ENCODE data around the gene SLC25A44.

SLC25A44 gene

GRCh38 chr1:156233426-156234127, 39.7 kb downstream of the SLC25A44 start:
- Histone ChIP-seq H3K4me2 (ENCODE audit: low read length) (no peak overlapping the region), H4K20me1 (ENCODE audit: control insufficient read depth, insufficient read depth, low read depth, low read length) (no peaks in the 10 kb centered on the region), H3K9me3 (ENCODE audit: control insufficient read depth, insufficient read depth, low read length) (no peaks in the 10 kb centered on the region), H3K27me3 (ENCODE audit: control insufficient read depth, low read length) (no peaks in the 10 kb centered on the region), H3K79me2 (ENCODE audit: control insufficient read depth, low read length) (no peaks in the 10 kb centered on the region), H3K4me1 (ENCODE audit: control insufficient read depth, low read length) (no peaks in the 10 kb centered on the region), H3K27ac (ENCODE audit: low read depth, low read length) (no peak overlapping the region), H3K9me2 (replicated peaks; ENCODE audit: control insufficient read depth, low read length) (no peaks in the 10 kb centered on the region), H3F3A (ENCODE audit: control insufficient read depth, insufficient read depth) (no peaks in the 10 kb centered on the region), H3K4me3 (ENCODE audit: low read length) (no peak overlapping the region), H3K36me3 (ENCODE audit: control insufficient read depth, low read length) (peaks cover 38% of the 10 kb centered on the region)
- TF ChIP-seq EZH2phosphoT487 (IDR thresholded peaks at IDR 0.05; ENCODE audit: borderline replicate concordance, low read length) = no peak
- no peak for TF ChIP-seq CTCF (IDR thresholded peaks at IDR 0.05; ENCODE audit: low read depth, low read length, poor library complexity, severe bottlenecking)

- no peaks in the 10 kb centered on the region for H4K20me1 ChIP-seq (ENCODE audit: control insufficient read depth, insufficient read depth, low read depth, low read length)
- TF ChIP-seq CTCF (IDR thresholded peaks at IDR 0.05; ENCODE audit: low read depth, low read length, poor library complexity, severe bottlenecking) (no peak), EZH2phosphoT487 (IDR thresholded peaks at IDR 0.05; ENCODE audit: borderline replicate concordance, low read length) (no peak)
- no peaks in the 10 kb centered on the region for H3K9me3 ChIP-seq (ENCODE audit: control insufficient read depth, insufficient read depth, low read length)
- peaks cover 4% of the 10 kb centered on the region; the same call in 1 of the 2 replicates for H3K4me1 ChIP-seq (ENCODE audit: control insufficient read depth, low read length)
- no peak overlapping the region for H3K4me2 ChIP-seq (ENCODE audit: low read length)
- H3K36me3 ChIP-seq (ENCODE audit: control insufficient read depth, low read length) = peaks cover 46% of the 10 kb centered on the region
- H3K27me3 ChIP-seq (ENCODE audit: control insufficient read depth, low read length) = no peaks in the 10 kb centered on the region
- no peak overlapping the region for H3K4me3 ChIP-seq (ENCODE audit: low read length)
- no peaks in the 10 kb centered on the region for H3K9me2 ChIP-seq (replicated peaks; ENCODE audit: control insufficient read depth, low read length)
- no peak overlapping the region for H3K27ac ChIP-seq (ENCODE audit: low read depth, low read length)
- no peaks in the 10 kb centered on the region for H3K79me2 ChIP-seq (ENCODE audit: control insufficient read depth, low read length)
- no peaks in the 10 kb centered on the region for H3F3A ChIP-seq (ENCODE audit: control insufficient read depth, insufficient read depth)
Measured at GRCh38 chr1:156236164-156236563, 42.3 kb downstream of the SLC25A44 start.

- H3K79me2 ChIP-seq (ENCODE audit: control insufficient read depth, low read length) = no peaks in the 10 kb centered on the region
- H3F3A ChIP-seq (ENCODE audit: control insufficient read depth, insufficient read depth) = no peaks in the 10 kb centered on the region
- no peak overlapping the region for H3K4me3 ChIP-seq (ENCODE audit: low read length)
- H3K9me3 ChIP-seq (ENCODE audit: control insufficient read depth, insufficient read depth, low read length) = no peaks in the 10 kb centered on the region
- TF ChIP-seq EZH2phosphoT487 (IDR thresholded peaks at IDR 0.05; ENCODE audit: borderline replicate concordance, low read length) = no peak
- no peak for TF ChIP-seq CTCF (IDR thresholded peaks at IDR 0.05; ENCODE audit: low read depth, low read length, poor library complexity, severe bottlenecking)
- H4K20me1 ChIP-seq (ENCODE audit: control insufficient read depth, insufficient read depth, low read depth, low read length) = no peaks in the 10 kb centered on the region
- peaks cover 46% of the 10 kb centered on the region for H3K36me3 ChIP-seq (ENCODE audit: control insufficient read depth, low read length)
- no peaks in the 10 kb centered on the region for H3K27me3 ChIP-seq (ENCODE audit: control insufficient read depth, low read length)
- H3K4me1 ChIP-seq (ENCODE audit: control insufficient read depth, low read length) = peaks cover 9% of the 10 kb centered on the region; the same call in 1 of the 2 replicates
- no peaks in the 10 kb centered on the region for H3K9me2 ChIP-seq (replicated peaks; ENCODE audit: control insufficient read depth, low read length)
- no peak overlapping the region for H3K4me2 ChIP-seq (ENCODE audit: low read length)
- no peak overlapping the region for H3K27ac ChIP-seq (ENCODE audit: low read depth, low read length)
Measured at GRCh38 chr1:156238248-156238647, 44.3 kb downstream of the SLC25A44 start.

All from DOHH2 (cell line).